ENCODE measurements around the gene TVP23A.
"Not testable (repeated sequence)": the region's sequence is repeated elsewhere in the genome, so short reads cannot be mapped to it uniquely, and the experiment has no call there.

TVP23A gene

GRCh38 chr16:10791048-10791447 is 27.5 kb downstream of the TVP23A start:
- no peak for DNase-seq

GRCh38 chr16:10788630-10789029 is 30.0 kb downstream of the TVP23A start:
- DNase-seq = not testable (repeated sequence)

- no peak for DNase-seq
Measured at GRCh38 chr16:10787304-10787703, 31.3 kb downstream of the TVP23A start.

GRCh38 chr16:10782628-10783027 is 36.0 kb downstream of the TVP23A start:
- no peak for DNase-seq

- no peak for DNase-seq
Measured at GRCh38 chr16:10780628-10781027, 38.0 kb downstream of the TVP23A start.

GRCh38 chr16:10779908-10780307 is 38.7 kb downstream of the TVP23A start:
- not testable (repeated sequence) for DNase-seq

GRCh38 chr16:10777356-10777755 is 41.2 kb downstream of the TVP23A start:
- no peak for DNase-seq

GRCh38 chr16:10776923-10777322 is 41.7 kb downstream of the TVP23A start:
- not testable (repeated sequence) for DNase-seq

GRCh38 chr16:10776280-10776679 is 42.3 kb downstream of the TVP23A start:
- DNase-seq = no peak

GRCh38 chr16:10770907-10771306 is 47.7 kb downstream of the TVP23A start:
- DNase-seq = no peak

- no peak for DNase-seq
Measured at GRCh38 chr16:10769381-10769780, 49.2 kb downstream of the TVP23A start.

- DNase-seq = no peak
Measured at GRCh38 chr16:10767127-10767526, 51.5 kb downstream of the TVP23A start.

- no peak for DNase-seq
Measured at GRCh38 chr16:10765772-10766171, 52.8 kb downstream of the TVP23A start.

- no peak for DNase-seq
Measured at GRCh38 chr16:10763456-10763855, 55.1 kb downstream of the TVP23A start.

GRCh38 chr16:10762336-10763016 is 56.1 kb downstream of the TVP23A start:
- DNase-seq = no peak

- DNase-seq = no peak
Measured at GRCh38 chr16:10761373-10761772, 57.2 kb downstream of the TVP23A start.

GRCh38 chr16:10760858-10761257 is 57.7 kb downstream of the TVP23A start:
- DNase-seq = no peak

- no peak for DNase-seq
Measured at GRCh38 chr16:10756574-10756973, 62.0 kb downstream of the TVP23A start.

GRCh38 chr16:10754941-10755340 is 63.7 kb downstream of the TVP23A start:
- DNase-seq = no peak

GRCh38 chr16:10753670-10754069 is 64.9 kb downstream of the TVP23A start:
- DNase-seq = no peak

- no peak for DNase-seq
Measured at GRCh38 chr16:10752843-10753523, 65.6 kb downstream of the TVP23A start.

GRCh38 chr16:10751291-10751697 is 67.3 kb downstream of the TVP23A start:
- no peak for DNase-seq

- no peak for DNase-seq
Measured at GRCh38 chr16:10750793-10751192, 67.8 kb downstream of the TVP23A start.

- DNase-seq = no peak
Measured at GRCh38 chr16:10745841-10746240, 72.8 kb downstream of the TVP23A start.

Measured in effector CD4-positive, alpha-beta T cell (primary cell).